ENCODE results near the gene RPN2. TPM values are rescaled to one million over a fixed set of nuclear protein-coding genes. Genes with fewer than 3 reads are reported as not detected.

Gene RPN2
- polyA plus RNA-seq, 1 experiment = 834 TPM

GRCh38 chr20:37285664-37286374 lies 106.7 kb downstream of the RPN2 start:
- TF ChIP-seq CTCF (IDR thresholded peaks at IDR 0.05; ENCODE audit: insufficient read depth, low read depth, low read length) = no peak
- Histone ChIP-seq H3K4me3 (ENCODE audit: low read depth, low read length) (no peak overlapping the region), H3K27me3 (ENCODE audit: control insufficient read depth, insufficient read depth, low read length) (no peaks in the 10 kb centered on the region), H3K36me3 (ENCODE audit: control insufficient read depth, insufficient read depth, low read length) (no peaks in the 10 kb centered on the region)
- CTCF ChIA-PET = interaction anchor here (0.8 to 13.3 kb wide), 5 partner anchors 10 to 118 kb away, joined by 3 to 173 read pairs (median 4); no protein-coding TSS in a partner anchor
- no peak for DNase-seq (ENCODE audit: low read depth)
- POLR2A ChIA-PET = interaction anchor here (0.6 kb wide), 2 partner anchors 352 to 748 kb away, joined by 3 to 8 read pairs; no protein-coding TSS in a partner anchor

- ChIA-PET POLR2A (no interaction called here), CTCF (interaction anchor here (1.1 to 13.3 kb wide), 2 partner anchors 11 to 98 kb away, joined by 6 to 173 read pairs; no protein-coding TSS in a partner anchor)
- Histone ChIP-seq H3K27me3 (ENCODE audit: control insufficient read depth, insufficient read depth, low read length) (no peaks in the 10 kb centered on the region), H3K4me3 (ENCODE audit: low read depth, low read length) (no peak overlapping the region), H3K36me3 (ENCODE audit: control insufficient read depth, insufficient read depth, low read length) (0 out of 2 replicates have a peak, but pooled peaks cover 1% of the 10 kb centered on the region)
- TF ChIP-seq CTCF (IDR thresholded peaks at IDR 0.05; ENCODE audit: insufficient read depth, low read depth, low read length) = no peak
- no peak for DNase-seq (ENCODE audit: low read depth)
Observed at GRCh38 chr20:37288091-37288490, 109.0 kb downstream of the RPN2 start.

GRCh38 chr20:37290158-37290810 lies 111.2 kb downstream of the RPN2 start:
- H3K36me3 ChIP-seq (ENCODE audit: control insufficient read depth, insufficient read depth, low read length) = 0 out of 2 replicates have a peak, but pooled peaks cover 1% of the 10 kb centered on the region
- DNase-seq (ENCODE audit: low read depth) = no peak
- ChIA-PET POLR2A (no interaction called here), CTCF (interaction anchor here (0.9 to 1.2 kb wide), 2 partner anchors 54 to 95 kb away, joined by 3 read pairs; no protein-coding TSS in a partner anchor)
- H3K27me3 ChIP-seq (ENCODE audit: control insufficient read depth, insufficient read depth, low read length) = no peaks in the 10 kb centered on the region
- no peak for TF ChIP-seq CTCF (IDR thresholded peaks at IDR 0.05; ENCODE audit: insufficient read depth, low read depth, low read length)
- peak overlapping the region; percentile 90 for H3K4me3 ChIP-seq (ENCODE audit: low read depth, low read length)

Other genes with a start within 250 kb of the RPN2 start
- 5.6 and 11.5 TPM in 2 replicates for gene SAMHD1, start 227.6 kb upstream of the RPN2 start, polyA plus RNA-seq (2011; rRNA removed)
- 2.2 and 3.8 TPM in 2 replicates for gene RBL1, start 83.3 kb upstream of the RPN2 start, polyA plus RNA-seq (2011; rRNA removed)
- gene MROH8, start 218 bp downstream of the RPN2 start, polyA plus RNA-seq (2011; rRNA removed) = 2.4 and 2.7 TPM in 2 replicates
- gene GHRH, start 82.5 kb downstream of the RPN2 start, polyA plus RNA-seq (2011; rRNA removed) = not detected in 2 replicates
- 116 and 153 TPM in 2 replicates for gene MANBAL, start 110.3 kb downstream of the RPN2 start, polyA plus RNA-seq (2011; rRNA removed)
- 25.1 and 35.4 TPM in 2 replicates for gene SRC, start 166.8 kb downstream of the RPN2 start, polyA plus RNA-seq (2011; rRNA removed)